Gastroesophageal sphincter (tissue), 4 donors: Measurements from ENCODE around the gene VEGFB. TPM values are rescaled to one million over a fixed set of nuclear protein-coding genes. Genes with fewer than 3 reads are reported as not detected.

Source experiments
- ATAC-seq: fragments of 150-250 bp; one replicate; pipeline ENCODE4 v1.9.1; 2016; ENCODE audit warnings: mild to moderate bottlenecking, moderate library complexity
- H3K27ac ChIP-seq, 4 donors: fragments of 200-600 bp; sonication (generic) in 3 of 4; 1 replicate in 3 of 4; 2 replicates in 1 of 4; pipeline ENCODE4 v1.5.1; 2016 to 2019
- H3K27me3 ChIP-seq: fragments of 200-600 bp; sonication (generic); one replicate; pipeline ENCODE4 v1.5.1; 2019
- H3K36me3 ChIP-seq, 2 donors: fragments of 200-600 bp; sonication (generic); one replicate each; pipeline ENCODE4 v1.5.1; 2019; ENCODE audit warnings: control low read depth in 1 of 2
- H3K4me1 ChIP-seq, 3 donors: fragments of 200-600 bp; sonication (generic); 1 replicate in 2 of 3; 2 replicates in 1 of 3; pipeline ENCODE4 v1.5.1; 2016 to 2019; ENCODE audit warnings: control low read depth in 2 of 3
- H3K4me3 ChIP-seq, 2 donors: fragments of 200-600 bp; sonication (generic); one replicate each; pipeline ENCODE4 v1.5.1; 2019; ENCODE audit warnings: mild to moderate bottlenecking in 1 of 2, moderate library complexity in 1 of 2
- H3K9me3 ChIP-seq, 3 donors: fragments of 200-600 bp; sonication (generic); one replicate each; pipeline ENCODE4 v1.5.1; 2017 to 2019; ENCODE audit warnings: control low read depth in 2 of 3
- CTCF ChIP-seq, 4 experiments: fragments of 200-600 bp in 2 of 4; fragments of 450-650 bp in 2 of 4; sonication (generic) in 1 of 4; IDR thresholded peaks; one replicate each; pipeline ENCODE4 v1.5.1; 2017 to 2019; ENCODE audit warnings: antibody characterized with exemption in 4 of 4, mild to moderate bottlenecking in 2 of 4, moderate library complexity in 2 of 4
- EP300 ChIP-seq: sonication (generic); formaldehyde crosslinking; IDR thresholded peaks from one replicate; pipeline ENCODE4 v1.6.1; 2017; ENCODE audit warnings: antibody characterized with exemption, mild to moderate bottlenecking
- POLR2A ChIP-seq, 2 donors: fragments of 450-650 bp; IDR thresholded peaks; one replicate each; pipeline ENCODE4 v1.6.1; 2017; ENCODE audit warnings: antibody characterized with exemption in 2 of 2, mild to moderate bottlenecking in 2 of 2, moderate library complexity in 1 of 2
- POLR2AphosphoS5 ChIP-seq: sonication (generic); formaldehyde crosslinking; IDR thresholded peaks from one replicate; pipeline ENCODE4 v1.6.1; 2017; ENCODE audit warnings: antibody characterized with exemption
- WGBS, 2 donors: methylation state at CpG; one replicate each; pipeline ENCODE4 v1.1.5; 2018; ENCODE audit warnings: low coverage in 1 of 2; 5-methylcytosine and 5-hydroxymethylcytosine counted together
- total RNA-seq, 4 donors: library from RNA; depleted of rRNA; stranded (reverse); fragments of >200 nt; gene quantifications; one replicate each; pipeline ENCODE4 v1.1.0, GENCODE V29; 2016

The VEGFB gene
- total RNA-seq, 4 donors from 2014 or later: 49.9 to 152 (median 88.6) TPM

- peak overlapping the region; percentile 72 for H3K4me3 ChIP-seq
- ATAC-seq: no peak
- peaks cover 0 to 57% (median 25%) of the 10 kb centered on the region in 3 donors for H3K4me1 ChIP-seq
- no peaks in the 10 kb centered on the region for H3K9me3 ChIP-seq
- H3K27ac ChIP-seq: peak overlapping the region; percentile 87 to 97 (median 94)
- peaks cover 0 to 41% of the 10 kb centered on the region in 2 donors for H3K36me3 ChIP-seq
- WGBS, 2 donors: 67 to 87% methylated on average over 3 to 13 of the region's 40 CpGs
- peaks cover 17% of the 10 kb centered on the region for H3K27me3 ChIP-seq
- TF ChIP-seq POLR2A (IDR thresholded peaks at IDR 0.05) (no peak), EP300 (no peak), POLR2AphosphoS5 (no peak), CTCF (IDR thresholded peaks at IDR 0.05) (no peak)
These were observed 51.8 kb downstream of the VEGFB start for GRCh38 chr11:64285885-64286800.

- H3K9me3 ChIP-seq: no peaks in the 10 kb centered on the region
- H3K4me1 ChIP-seq: peaks cover 0 to 57% (median 30%) of the 10 kb centered on the region in 3 donors
- no peak overlapping the region for H3K27ac ChIP-seq
- ATAC-seq: no peak
- peaks cover 23% of the 10 kb centered on the region for H3K27me3 ChIP-seq
- TF ChIP-seq POLR2A (IDR thresholded peaks at IDR 0.05) (no peak), POLR2AphosphoS5 (no peak), CTCF (IDR thresholded peaks at IDR 0.05) (no peak), EP300 (no peak)
- whole genome bisulfite sequencing, 2 donors: 81% methylated on average over 3 of the region's 9 CpGs; no CpG with 5 or more reads in 1 of the 2 donors
- no peak overlapping the region for H3K4me3 ChIP-seq
- H3K36me3 ChIP-seq: peaks cover 0 to 35% of the 10 kb centered on the region in 2 donors
These were observed 52.4 kb downstream of the VEGFB start for GRCh38 chr11:64286801-64287159.

- Histone ChIP-seq H3K4me3 (no peak overlapping the region), H3K27me3 (peaks cover 34% of the 10 kb centered on the region), H3K4me1 (peaks cover 0 to 57% (median 38%) of the 10 kb centered on the region in 3 donors), H3K27ac (no peak overlapping the region), H3K36me3 (peaks cover 0 to 25% of the 10 kb centered on the region in 2 donors), H3K9me3 (no peaks in the 10 kb centered on the region)
- 100% methylated on average over 2 to 5 of the region's 33 CpGs for WGBS, 2 donors
- no peak for ATAC-seq
- TF ChIP-seq POLR2A (IDR thresholded peaks at IDR 0.05) (no peak), CTCF (IDR thresholded peaks at IDR 0.05) (no peak)
These were observed 53.4 kb downstream of the VEGFB start for GRCh38 chr11:64287676-64288352.

GRCh38 chr11:64288353-64288750 lies 54.0 kb downstream of the VEGFB start:
- Histone ChIP-seq H3K4me1 (peaks cover 0 to 52% (median 34%) of the 10 kb centered on the region in 3 donors), H3K4me3 (no peak overlapping the region), H3K27me3 (peaks cover 39% of the 10 kb centered on the region), H3K27ac (no peak overlapping the region), H3K9me3 (no peaks in the 10 kb centered on the region), H3K36me3 (peaks cover 0 to 25% of the 10 kb centered on the region in 2 donors)
- WGBS, 2 donors: 100% methylated on average over 1 of the region's 9 CpGs
- TF ChIP-seq EP300 (no peak), CTCF (IDR thresholded peaks at IDR 0.05) (no peak), POLR2AphosphoS5 (no peak), POLR2A (IDR thresholded peaks at IDR 0.05) (no peak)
- no peak for ATAC-seq

Other genes starting within 250 kb of the VEGFB start
- gene OTUB1, start 248.1 kb upstream of the VEGFB start, total RNA-seq: 10 to 100 TPM; 47.7 to 70.4 (median 53.2) TPM
- 1 to 10 TPM; 1.1 to 4.7 (median 3.6) TPM for gene FLRT1, start 198.7 kb upstream of the VEGFB start, total RNA-seq
- 10 to 100 TPM; 26.9 to 56.2 (median 30.4) TPM for gene MACROD1, start 68.5 kb upstream of the VEGFB start, total RNA-seq
- 100 to 1,000 TPM in 1 of 4 donors, 10 to 100 TPM in 3; 88.6 to 134 (median 94.0) TPM for gene STIP1, start 48.4 kb upstream of the VEGFB start, total RNA-seq
- gene FERMT3, start 27.9 kb upstream of the VEGFB start, total RNA-seq: 10 to 100 TPM; 14.5 to 28.5 (median 17.0) TPM
- 10 to 100 TPM; 41.4 to 59.9 (median 50.3) TPM for gene TRPT1, start 8.4 kb upstream of the VEGFB start, total RNA-seq
- gene NUDT22, start 8.3 kb upstream of the VEGFB start, total RNA-seq: 10 to 100 TPM; 36.8 to 53.7 (median 45.8) TPM
- gene DNAJC4, start 4.0 kb upstream of the VEGFB start, total RNA-seq: 10 to 100 TPM in 3 of 4 donors, 1 to 10 TPM in 1; 7.1 to 33.5 (median 28.9) TPM
- 10 to 100 TPM; 45.5 to 78.3 (median 58.4) TPM for gene FKBP2, start 6.5 kb downstream of the VEGFB start, total RNA-seq
- gene PPP1R14B, start 12.4 kb downstream of the VEGFB start, total RNA-seq: 100 to 1,000 TPM in 1 of 4 donors, 10 to 100 TPM in 3; 37.2 to 123 (median 70.9) TPM
- gene PLCB3, start 16.9 kb downstream of the VEGFB start, total RNA-seq: 10 to 100 TPM; 16.2 to 33.2 (median 25.1) TPM
- 100 to 1,000 TPM in 3 of 4 donors, 10 to 100 TPM in 1; 97.1 to 156 (median 135) TPM for gene BAD, start 50.1 kb downstream of the VEGFB start, total RNA-seq
- gene GPR137, start 51.3 kb downstream of the VEGFB start, total RNA-seq: 10 to 100 TPM; 14.0 to 37.1 (median 27.6) TPM
- gene KCNK4, start 56.7 kb downstream of the VEGFB start, total RNA-seq: under 1 TPM in 1 of 4 donors, not detected in 3; 0.31 TPM
- not detected for gene CATSPERZ, start 65.8 kb downstream of the VEGFB start, total RNA-seq
- 10 to 100 TPM; 39.8 to 77.1 (median 71.2) TPM for gene ESRRA, start 70.9 kb downstream of the VEGFB start, total RNA-seq
- 100 to 1,000 TPM; 180 to 267 (median 218) TPM for gene TRMT112, start 83.0 kb downstream of the VEGFB start, total RNA-seq
- 100 to 1,000 TPM; 179 to 260 (median 181) TPM for gene PRDX5, start 83.5 kb downstream of the VEGFB start, total RNA-seq
- gene CCDC88B, start 105.6 kb downstream of the VEGFB start, total RNA-seq: 1 to 10 TPM; 7.6 to 9.4 (median 8.5) TPM
- gene RPS6KA4, start 124.6 kb downstream of the VEGFB start, total RNA-seq: 10 to 100 TPM; 21.2 to 44.2 (median 28.3) TPM